ENCODE results near the gene LRIF1. TPM values are rescaled to one million over a fixed set of nuclear protein-coding genes. Genes with fewer than 3 reads are reported as not detected.

The LRIF1 gene
- total and polyA plus RNA-seq, 2 of the 8 experiments (the other 6 are each of a cell fraction or from before 2014, with no cell fraction given), result 5.2 to 19.3 TPM

DNA sequence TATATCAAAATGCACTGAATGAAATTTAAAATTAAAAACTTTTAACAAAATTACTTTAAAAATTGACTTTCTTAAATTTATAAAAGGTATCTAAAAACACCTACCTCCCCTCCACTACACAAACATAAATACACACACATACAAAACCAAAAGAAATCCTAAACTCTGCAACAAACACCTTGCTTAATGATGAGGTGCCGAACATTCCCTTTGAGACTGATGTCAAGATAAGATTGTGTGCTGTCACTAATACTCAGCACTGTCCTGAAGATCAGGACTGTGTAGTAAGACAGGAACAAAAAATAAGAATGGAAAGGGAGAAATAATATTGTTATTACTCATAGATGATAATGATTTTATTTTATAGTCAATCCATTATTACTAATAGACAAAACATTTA, 45.7 kb downstream of the LRIF1 start (continued):
- TF ChIP-seq RXRA (IDR thresholded peaks at IDR 0.05; ENCODE audit: insufficient read depth, low read depth, low read length) (no peak), SP4 (IDR thresholded peaks at IDR 0.05; ENCODE audit: low read length) (no peak), JUN (IDR thresholded peaks at IDR 0.05; ENCODE audit: low read depth, low read length) (no peak), SIX5 (IDR thresholded peaks at IDR 0.05; ENCODE audit: low read depth, low read length) (no peak), GABPA (IDR thresholded peaks at IDR 0.05; ENCODE audit: borderline replicate concordance, insufficient read depth, low read length) (no peak)
